Lung (tissue), 12 donors: ENCODE measurements around the gene GGA2. TPM values are rescaled to one million over a fixed set of nuclear protein-coding genes. Genes with fewer than 3 reads are reported as not detected.

Experiments used
- ATAC-seq: fragments of 200-7000 bp; cut with Tn5 transposase; one replicate; pipeline ENCODE4 v1.9.1; 2020; ENCODE audit warnings: moderate number of reproducible peaks; ENCODE audit not compliant: insufficient read depth, low FRiP score
- DNase-seq, 3 donors: peaks; one replicate each; pipeline ENCODE4 v3.0.0-alpha.2; 2013 to 2017
- H3K27ac ChIP-seq, 2 donors: one replicate each; pipeline ENCODE4 v1.5.1; 2013; ENCODE audit warnings: mild to moderate bottlenecking in 2 of 2, moderate library complexity in 2 of 2, control low read depth in 1 of 2, inconsistent platforms in 1 of 2, low read depth in 1 of 2, low read length in 1 of 2
- H3K27me3 ChIP-seq, 3 donors: one replicate each; pipeline ENCODE4 v1.5.1; 2013; ENCODE audit warnings: low read length in 2 of 3; ENCODE audit not compliant: control insufficient read depth in 3 of 3, insufficient read depth in 3 of 3
- H3K36me3 ChIP-seq, 4 donors: one replicate each; pipeline ENCODE4 v1.5.1; 2013; ENCODE audit warnings: low read length in 4 of 4, mild to moderate bottlenecking in 1 of 4, moderate library complexity in 1 of 4; ENCODE audit not compliant: control insufficient read depth in 4 of 4, insufficient read depth in 4 of 4
- H3K4me1 ChIP-seq, 5 donors: one replicate each; pipeline ENCODE4 v1.5.1; 2013; ENCODE audit warnings: low read length in 5 of 5, mild to moderate bottlenecking in 2 of 5, moderate library complexity in 1 of 5; ENCODE audit not compliant: control insufficient read depth in 5 of 5, insufficient read depth in 5 of 5
- H3K4me3 ChIP-seq: one replicate; pipeline ENCODE4 v1.5.1; 2013; ENCODE audit warnings: mild to moderate bottlenecking, control low read depth, moderate library complexity
- H3K9ac ChIP-seq, 2 donors: one replicate each; pipeline ENCODE4 v1.5.1; 2013; ENCODE audit warnings: low read length in 2 of 2, control low read depth in 1 of 2; ENCODE audit not compliant: insufficient read depth in 1 of 2
- H3K9me3 ChIP-seq, 4 donors: one replicate each; pipeline ENCODE4 v1.5.1; 2013; ENCODE audit warnings: low read length in 3 of 4, mild to moderate bottlenecking in 1 of 4, moderate library complexity in 1 of 4; ENCODE audit not compliant: control insufficient read depth in 4 of 4, insufficient read depth in 3 of 4
- CTCF ChIP-seq: IDR thresholded peaks from 2 replicates; pipeline ENCODE4 v1.5.1; 2012; ENCODE audit warnings: mild to moderate bottlenecking; ENCODE audit errors: control extremely low read depth, extremely low read depth
- WGBS, 2 donors: extraction: QIAGEN DNeasy Blood & Tissue Kit; methylation state at CpG; one replicate each; pipeline ENCODE4 v1.1.7; 2013; 5-methylcytosine and 5-hydroxymethylcytosine counted together
- polyA plus RNA-seq, 2 donors: library from polyadenylated mRNA; stranded (reverse); fragments of 200-250 nt; gene quantifications; one replicate each; pipeline ENCODE4 v1.2.1, GENCODE V29; 2013
- total RNA-seq, 2 donors: library from RNA; depleted of rRNA in 1 of 2; stranded (reverse); fragments of >200 nt in 1 of 2; gene quantifications; one replicate each; pipeline ENCODE4 v1.2.1, GENCODE V29; 2014 to 2021
- donor health status: control.
- donor health status: control.
- donor health status: Bipolar disorder and iron deficiency.
- donor health status: healthy.
- donor health status: DM: yes; HTN: yes; CAD: no.

Gene GGA2
- total and polyA plus RNA-seq, 4 donors = 29.4 to 118 (median 63.9) TPM

GRCh38 chr16:23509782-23510163 is 521 bp downstream of the GGA2 start:
- no peak for TF ChIP-seq CTCF
- Histone ChIP-seq H3K27me3 (no peaks in the 10 kb centered on the region), H3K9me3 (no peaks in the 10 kb centered on the region), H3K9ac (peak overlapping the region; percentile 11 to 33), H3K4me3 (peak overlapping the region; percentile 87), H3K27ac (peak overlapping the region; percentile 91 to 92), H3K36me3 (peaks cover 0 to 4% (median 0%) of the 10 kb centered on the region in 4 donors), H3K4me1 (peaks cover 0 to 15% (median 8%) of the 10 kb centered on the region in 5 donors)
- ATAC-seq (peak; percentile 16), DNase-seq (peak; percentile 52 to 70 (median 68))
- WGBS, 2 donors = 0% methylated on average over 17 of the region's 17 CpGs

GRCh38 chr16:23509441-23509754 is 896 bp downstream of the GGA2 start:
- H3K36me3 ChIP-seq = peaks cover 0 to 3% (median 0%) of the 10 kb centered on the region in 4 donors
- peaks cover 1 to 18% (median 9%) of the 10 kb centered on the region in 5 donors for H3K4me1 ChIP-seq
- H3K27me3 ChIP-seq = no peaks in the 10 kb centered on the region
- H3K9ac ChIP-seq = peak overlapping the region; percentile 33 to 44
- H3K4me3 ChIP-seq = peak overlapping the region; percentile 62
- no peaks in the 10 kb centered on the region for H3K9me3 ChIP-seq
- DNase-seq (no peak), ATAC-seq (no peak)
- H3K27ac ChIP-seq = peak overlapping the region in 1 of 2 donors; percentile 82
- TF ChIP-seq CTCF = no peak
- 3 to 13% methylated on average over 5 of the region's 5 CpGs for WGBS, 2 donors

- ATAC-seq = no peak
- 20 to 27% methylated on average over 28 of the region's 28 CpGs for WGBS, 2 donors
- H3K36me3 ChIP-seq = peaks cover 0 to 3% (median 0%) of the 10 kb centered on the region in 4 donors
- TF ChIP-seq CTCF = no peak
- H3K4me3 ChIP-seq = peak overlapping the region; percentile 62
- peak overlapping the region; percentile 33 to 44 for H3K9ac ChIP-seq
- H3K27ac ChIP-seq = peak overlapping the region; percentile 15 to 82
- no peaks in the 10 kb centered on the region for H3K27me3 ChIP-seq
- no peaks in the 10 kb centered on the region for H3K9me3 ChIP-seq
- H3K4me1 ChIP-seq = peaks cover 5 to 22% (median 10%) of the 10 kb centered on the region in 5 donors
- DNase-seq = peak; percentile 27 to 37 (median 37)
Observed at GRCh38 chr16:23508589-23509440, 1.5 kb downstream of the GGA2 start.
